CD8-positive, alpha-beta memory T cell (primary cell): ENCODE data around the gene SPINK5. TPM values are rescaled to one million over a fixed set of nuclear protein-coding genes. Genes with fewer than 3 reads are reported as not detected.

Source experiments
- CTCF ChIA-PET: fragments of 350-600 bp; sonication (Branson Sonifier 250); formaldehyde crosslinking; loops from one replicate; lab custom pipeline; 2021; ENCODE audit warnings: antibody characterized with exemption; lab: Charles Lee
- POLR2A ChIA-PET: fragments of 350-600 bp; sonication (Branson Sonifier 250); formaldehyde crosslinking; loops from one replicate; lab custom pipeline; 2021; ENCODE audit warnings: antibody characterized with exemption; lab: Charles Lee
- DNase-seq, 5 donors: peaks; one replicate each; pipeline versions ENCODE4 v3.0.0 to v3.0.0-alpha.2; 2020 to 2022; ENCODE audit warnings: mixed read lengths in 1 of 5
- H3K27ac ChIP-seq: one replicate; pipeline ENCODE4 v1.7.0; 2013; ENCODE audit warnings: low read depth, mild to moderate bottlenecking, low read length, moderate library complexity
- H3K27me3 ChIP-seq: 2 replicates; pipeline ENCODE4 v1.7.0; 2013; ENCODE audit warnings: low read length, mild to moderate bottlenecking; ENCODE audit not compliant: insufficient read depth, poor library complexity, severe bottlenecking
- H3K36me3 ChIP-seq: 2 replicates; pipeline ENCODE4 v1.7.0; 2013; ENCODE audit warnings: mild to moderate bottlenecking, low read length, moderate library complexity; ENCODE audit not compliant: insufficient read depth
- H3K4me1 ChIP-seq: 2 replicates; pipeline ENCODE4 v1.7.0; 2013; ENCODE audit warnings: mild to moderate bottlenecking, low read length, moderate library complexity; ENCODE audit not compliant: insufficient read depth
- H3K4me3 ChIP-seq: 2 replicates; pipeline ENCODE4 v1.7.0; 2013; ENCODE audit warnings: mild to moderate bottlenecking, low read length
- H3K9me3 ChIP-seq: 2 replicates; pipeline ENCODE4 v1.7.0; 2013; ENCODE audit warnings: mild to moderate bottlenecking, low read length
- H3K27ac Mint-ChIP-seq, 8 donors: one replicate each; pipeline ENCODE4 v1.8.0; 2020 to 2021; ENCODE audit warnings: mixed read lengths in 8 of 8, mild to moderate bottlenecking in 6 of 8, inconsistent platforms in 3 of 8, moderate library complexity in 3 of 8
- H3K27me3 Mint-ChIP-seq, 2 donors: one replicate each; pipeline ENCODE4 v1.8.0; 2020 to 2021; ENCODE audit warnings: mixed read lengths in 2 of 2, mild to moderate bottlenecking in 1 of 2, moderate library complexity in 1 of 2
- H3K36me3 Mint-ChIP-seq, 3 donors: one replicate each; pipeline ENCODE4 v1.8.0; 2020 to 2021; ENCODE audit warnings: mixed read lengths in 3 of 3, inconsistent platforms in 1 of 3, mild to moderate bottlenecking in 1 of 3
- H3K4me1 Mint-ChIP-seq, 3 donors: one replicate each; pipeline ENCODE4 v1.8.0; 2020 to 2021; ENCODE audit warnings: mixed read lengths in 3 of 3, inconsistent platforms in 1 of 3, mild to moderate bottlenecking in 1 of 3
- H3K4me3 Mint-ChIP-seq, 7 donors: one replicate each; pipeline ENCODE4 v1.8.0; 2020 to 2021; ENCODE audit warnings: mixed read lengths in 7 of 7, mild to moderate bottlenecking in 6 of 7, moderate library complexity in 4 of 7, inconsistent platforms in 2 of 7
- H3K9me3 Mint-ChIP-seq, 5 donors: one replicate each; pipeline ENCODE4 v1.8.0; 2020 to 2022; ENCODE audit warnings: mixed read lengths in 5 of 5, mild to moderate bottlenecking in 3 of 5, moderate library complexity in 2 of 5, inconsistent platforms in 1 of 5
- polyA plus RNA-seq: library from polyadenylated mRNA; unstranded; fragments of 300-500 nt; fragmentation: Illumina TruSeq; gene quantifications from one replicate; pipeline ENCODE4 v1.2.3, GENCODE V29; 2021
- total RNA-seq, 2 experiments: library from RNA; stranded (reverse); gene quantifications; one replicate each; pipeline ENCODE4 v1.2.3, GENCODE V29; 2021

The SPINK5 gene
- total and polyA plus RNA-seq, 3 experiments from 2014 or later: not detected

DNA sequence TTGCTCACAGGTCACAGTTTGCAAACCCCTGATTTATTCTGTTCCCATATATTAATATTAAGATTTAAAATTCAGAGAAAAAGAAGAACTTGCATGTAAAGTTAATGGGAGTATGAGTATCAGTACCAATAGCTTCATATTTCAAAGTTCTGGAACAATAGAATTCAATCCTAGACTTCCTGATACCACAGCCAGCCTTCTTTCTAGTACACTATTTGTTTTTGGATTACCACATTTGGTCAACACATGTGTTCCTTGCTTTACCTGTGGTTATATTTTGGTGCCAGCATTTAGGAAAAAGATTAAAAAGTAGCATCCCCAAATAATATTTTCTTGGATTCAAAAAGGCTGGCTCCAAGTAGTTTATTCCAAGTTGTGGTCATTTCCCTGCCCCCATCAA lies 49.5 kb downstream of the SPINK5 start:
- CTCF ChIA-PET: no interaction called here
- no peaks in the 10 kb centered on the region for H3K9me3 Mint-ChIP-seq

DNA sequence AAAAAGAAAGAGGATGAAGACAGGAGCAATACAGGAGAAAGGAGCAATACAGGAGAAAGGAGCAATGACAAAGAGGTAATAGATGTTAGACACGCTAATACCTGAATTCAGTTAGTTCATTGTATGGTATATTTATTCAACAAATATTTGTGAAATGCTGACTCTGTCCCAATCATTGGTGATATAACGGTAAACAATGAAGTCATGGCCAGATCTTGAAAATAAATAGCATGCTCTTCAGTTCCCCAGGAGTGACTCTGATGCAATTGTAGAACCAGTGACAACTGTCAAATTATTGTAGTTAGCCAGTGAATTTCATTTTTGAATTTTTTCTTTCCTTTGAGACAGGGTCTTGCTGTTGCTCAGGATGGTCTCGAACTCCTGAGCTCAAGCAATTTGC lies 56.5 kb downstream of the SPINK5 start:
- Mint-ChIP-seq H3K4me1 (no peaks in the 10 kb centered on the region), H3K27me3 (peaks cover 0 to 5% of the 10 kb centered on the region in 2 donors), H3K36me3 (no peaks in the 10 kb centered on the region), H3K9me3 (no peaks in the 10 kb centered on the region), H3K4me3 (no peak overlapping the region), H3K27ac (no peak overlapping the region)
- no peaks in the 10 kb centered on the region for H3K36me3 ChIP-seq
- CTCF ChIA-PET: no interaction called here
- H3K9me3 ChIP-seq: no peaks in the 10 kb centered on the region
- POLR2A ChIA-PET: no interaction called here
- no peak overlapping the region for H3K4me3 ChIP-seq
- no peak overlapping the region for H3K27ac ChIP-seq
- peaks cover 4% of the 10 kb centered on the region for H3K27me3 ChIP-seq
- no peaks in the 10 kb centered on the region for H3K4me1 ChIP-seq
- DNase-seq: no peak

More for the DNA sequence above, 49.5 kb downstream of the SPINK5 start:
- H3K4me3 Mint-ChIP-seq: no peak overlapping the region
- H3K36me3 Mint-ChIP-seq: peaks cover 0 to 2% (median 0%) of the 10 kb centered on the region in 3 donors
- H3K27me3 Mint-ChIP-seq: peaks cover 0 to 3% of the 10 kb centered on the region in 2 donors
- POLR2A ChIA-PET: no interaction called here
- no peak for DNase-seq
- no peak overlapping the region for H3K27ac ChIP-seq
- no peaks in the 10 kb centered on the region for H3K4me1 ChIP-seq
- H3K27ac Mint-ChIP-seq: no peak overlapping the region
- H3K4me1 Mint-ChIP-seq: no peaks in the 10 kb centered on the region
- no peaks in the 10 kb centered on the region for H3K36me3 ChIP-seq
- H3K4me3 ChIP-seq: no peak overlapping the region
- no peaks in the 10 kb centered on the region for H3K27me3 ChIP-seq
- H3K9me3 ChIP-seq: no peaks in the 10 kb centered on the region

DNA sequence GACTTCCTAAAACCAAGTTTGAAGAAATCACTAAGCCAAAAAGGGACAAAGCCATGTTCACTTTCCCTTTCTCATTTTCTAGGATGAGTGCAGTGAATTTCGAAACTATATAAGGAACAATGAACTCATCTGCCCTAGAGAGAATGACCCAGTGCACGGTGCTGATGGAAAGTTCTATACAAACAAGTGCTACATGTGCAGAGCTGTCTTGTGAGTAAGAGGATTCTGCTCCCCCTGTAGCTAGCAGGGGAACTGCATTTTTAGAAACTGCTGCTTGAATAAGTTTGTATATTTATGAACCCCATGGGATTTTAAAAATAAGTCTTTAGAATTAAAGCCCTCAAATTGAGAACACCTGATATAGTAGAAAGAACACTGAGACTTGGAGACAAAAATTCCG lies 61.9 kb downstream of the SPINK5 start:
- ChIA-PET POLR2A (no interaction called here), CTCF (no interaction called here)
- H3K27me3 ChIP-seq: peaks cover 4% of the 10 kb centered on the region
- H3K27me3 Mint-ChIP-seq: no peaks in the 10 kb centered on the region
- H3K4me3 ChIP-seq: no peak overlapping the region
- H3K4me1 ChIP-seq: no peaks in the 10 kb centered on the region
- no peaks in the 10 kb centered on the region for H3K36me3 Mint-ChIP-seq
- no peak overlapping the region for H3K27ac ChIP-seq
- DNase-seq: no peak
- H3K9me3 ChIP-seq: no peaks in the 10 kb centered on the region
- H3K4me1 Mint-ChIP-seq: no peaks in the 10 kb centered on the region
- H3K4me3 Mint-ChIP-seq: no peak overlapping the region
- H3K36me3 ChIP-seq: no peaks in the 10 kb centered on the region
- H3K27ac Mint-ChIP-seq: no peak overlapping the region
- no peaks in the 10 kb centered on the region for H3K9me3 Mint-ChIP-seq

DNA sequence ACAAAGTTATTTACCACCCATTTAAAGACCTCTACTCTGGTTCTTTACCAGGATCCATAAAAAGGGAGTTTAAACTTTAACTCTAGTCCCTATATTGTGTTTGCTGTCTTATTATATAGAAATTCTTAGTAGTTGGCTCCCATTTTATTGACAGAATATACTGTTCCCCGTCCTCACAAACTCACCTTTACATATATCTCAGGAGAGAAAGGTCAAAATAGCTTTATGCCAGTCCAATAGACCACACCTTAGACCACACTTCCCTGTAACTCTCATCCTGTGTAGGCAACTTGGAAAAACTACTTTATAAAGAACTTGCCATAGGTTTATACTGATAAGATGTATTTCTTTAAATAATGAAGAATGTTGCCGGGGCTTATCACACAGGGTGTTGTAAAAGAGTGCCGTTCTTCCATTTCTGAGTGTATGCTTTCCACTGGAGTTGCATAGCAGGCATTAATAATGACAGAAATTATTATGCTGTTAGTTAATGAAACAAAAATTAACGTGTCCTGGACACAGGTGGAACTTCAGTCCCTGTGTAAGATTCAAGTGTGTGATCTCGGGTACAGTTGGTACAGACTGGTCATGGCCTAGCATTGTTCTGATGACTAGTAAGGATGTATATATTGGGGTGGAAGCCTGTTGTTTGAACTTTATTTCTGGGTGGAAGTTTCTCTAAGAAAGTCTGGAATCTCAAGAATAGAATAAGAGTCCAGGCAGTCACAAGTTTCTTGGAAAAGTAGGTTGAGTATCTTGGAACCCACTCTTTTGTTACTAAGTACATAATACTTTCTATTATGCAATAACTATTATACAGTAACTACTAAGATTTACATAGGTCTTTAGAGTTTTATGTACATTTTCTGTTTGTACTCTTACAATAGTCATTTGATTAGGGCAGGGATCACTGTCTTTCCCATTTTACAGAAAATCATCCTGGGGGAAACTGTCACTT lies 71.6 kb downstream of the SPINK5 start:
- no peaks in the 10 kb centered on the region for H3K4me1 Mint-ChIP-seq
- H3K4me3 ChIP-seq: no peak overlapping the region
- H3K27me3 ChIP-seq: no peaks in the 10 kb centered on the region
- H3K4me3 Mint-ChIP-seq: no peak overlapping the region
- no peaks in the 10 kb centered on the region for H3K4me1 ChIP-seq
- H3K36me3 Mint-ChIP-seq: no peaks in the 10 kb centered on the region
- DNase-seq: no peak
- H3K9me3 Mint-ChIP-seq: no peaks in the 10 kb centered on the region
- H3K36me3 ChIP-seq: no peaks in the 10 kb centered on the region
- no peaks in the 10 kb centered on the region for H3K9me3 ChIP-seq
- POLR2A ChIA-PET: no interaction called here
- H3K27ac ChIP-seq: no peak overlapping the region
- CTCF ChIA-PET: no interaction called here
- no peak overlapping the region for H3K27ac Mint-ChIP-seq
- H3K27me3 Mint-ChIP-seq: peaks cover 1 to 26% of the 10 kb centered on the region in 2 donors

DNA sequence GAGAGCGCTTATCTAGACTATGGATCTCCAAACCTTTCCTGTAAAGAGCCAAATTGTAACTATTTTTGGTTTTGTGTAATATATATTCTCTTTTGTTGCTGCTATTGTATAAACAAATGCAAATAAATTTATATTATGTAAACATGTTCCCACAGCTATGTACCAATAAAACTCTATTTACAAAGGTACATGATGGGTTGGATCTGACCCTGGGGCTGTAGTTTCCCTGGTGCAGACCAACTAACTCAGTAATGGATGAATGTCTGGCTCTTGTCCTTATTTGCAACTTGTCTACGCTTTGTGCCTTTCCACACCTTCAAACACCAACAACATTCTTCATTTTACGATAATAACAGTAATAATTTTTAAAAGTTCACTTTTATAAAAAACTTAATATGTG lies 77.1 kb downstream of the SPINK5 start:
- no peak for DNase-seq
- H3K27me3 Mint-ChIP-seq: peaks cover 1 to 17% of the 10 kb centered on the region in 2 donors
- H3K36me3 Mint-ChIP-seq: no peaks in the 10 kb centered on the region
- Histone ChIP-seq H3K27me3 (no peaks in the 10 kb centered on the region), H3K4me1 (no peaks in the 10 kb centered on the region), H3K9me3 (no peaks in the 10 kb centered on the region), H3K27ac (no peak overlapping the region), H3K36me3 (no peaks in the 10 kb centered on the region), H3K4me3 (no peak overlapping the region)
- CTCF ChIA-PET: no interaction called here
- H3K4me3 Mint-ChIP-seq: no peak overlapping the region
- POLR2A ChIA-PET: no interaction called here
- H3K4me1 Mint-ChIP-seq: no peaks in the 10 kb centered on the region
- no peak overlapping the region for H3K27ac Mint-ChIP-seq
- peaks cover 0 to 3% (median 3%) of the 10 kb centered on the region in 5 donors for H3K9me3 Mint-ChIP-seq

DNA sequence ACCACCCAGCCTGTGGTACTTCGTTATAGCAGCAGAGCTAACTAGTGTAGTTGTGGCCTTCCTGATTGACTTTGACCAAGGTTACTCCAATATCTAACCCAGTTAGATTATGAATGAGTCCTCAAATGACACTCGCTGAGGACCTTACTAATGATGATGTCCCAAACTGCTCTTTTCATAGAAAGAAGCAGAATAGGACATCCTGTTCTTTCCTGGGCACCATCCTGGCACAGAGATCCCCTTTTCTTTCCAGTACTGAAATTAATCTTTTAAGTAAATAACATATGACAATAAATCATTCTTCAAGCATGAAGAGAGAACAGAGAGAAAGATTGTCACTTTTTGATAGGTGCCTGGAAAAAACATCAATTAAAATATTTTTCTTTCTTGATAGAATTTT lies 77.9 kb downstream of the SPINK5 start:
- no peaks in the 10 kb centered on the region for H3K4me1 Mint-ChIP-seq
- H3K27ac Mint-ChIP-seq: no peak overlapping the region
- no peak for DNase-seq
- ChIA-PET POLR2A (no interaction called here), CTCF (no interaction called here)
- H3K4me3 Mint-ChIP-seq: no peak overlapping the region
- H3K9me3 ChIP-seq: no peaks in the 10 kb centered on the region
- no peaks in the 10 kb centered on the region for H3K36me3 ChIP-seq
- no peaks in the 10 kb centered on the region for H3K27me3 ChIP-seq
- H3K36me3 Mint-ChIP-seq: no peaks in the 10 kb centered on the region
- peaks cover 0 to 3% (median 3%) of the 10 kb centered on the region in 5 donors for H3K9me3 Mint-ChIP-seq
- no peak overlapping the region for H3K4me3 ChIP-seq
- H3K4me1 ChIP-seq: no peaks in the 10 kb centered on the region
- H3K27me3 Mint-ChIP-seq: peaks cover 1 to 21% of the 10 kb centered on the region in 2 donors
- H3K27ac ChIP-seq: no peak overlapping the region

DNA sequence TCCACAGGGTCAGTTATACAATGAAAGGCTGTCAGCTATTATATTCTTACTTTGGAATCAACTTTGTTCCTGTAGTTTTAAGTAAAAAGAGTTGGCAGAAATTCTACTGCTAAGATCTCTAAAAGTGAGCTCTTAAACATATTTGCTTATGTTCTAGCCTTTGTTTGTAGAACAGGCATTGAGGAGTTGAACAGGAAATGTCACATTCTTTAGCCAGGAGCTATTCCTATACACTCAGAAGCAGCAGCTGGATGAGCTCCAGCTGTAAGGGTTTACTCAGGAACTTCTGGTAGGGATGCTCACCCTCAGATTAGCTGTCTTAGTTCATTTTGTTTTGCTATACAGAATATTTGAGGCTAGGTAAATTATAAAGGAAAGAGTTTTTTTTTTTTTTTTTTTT lies 82.1 kb downstream of the SPINK5 start:
- no peaks in the 10 kb centered on the region for H3K36me3 ChIP-seq
- no peaks in the 10 kb centered on the region for H3K36me3 Mint-ChIP-seq
- H3K4me3 ChIP-seq: no peak overlapping the region
- no peak overlapping the region for H3K4me3 Mint-ChIP-seq
- ChIA-PET POLR2A (no interaction called here), CTCF (no interaction called here)
- H3K4me1 Mint-ChIP-seq: no peaks in the 10 kb centered on the region
- H3K27me3 ChIP-seq: no peaks in the 10 kb centered on the region
- H3K4me1 ChIP-seq: no peaks in the 10 kb centered on the region
- H3K27ac ChIP-seq: no peak overlapping the region
- H3K9me3 Mint-ChIP-seq: peaks cover 0 to 3% (median 3%) of the 10 kb centered on the region in 5 donors
- no peaks in the 10 kb centered on the region for H3K9me3 ChIP-seq
- H3K27ac Mint-ChIP-seq: no peak overlapping the region
- DNase-seq: no peak
- peaks cover 0 to 8% of the 10 kb centered on the region in 2 donors for H3K27me3 Mint-ChIP-seq

DNA sequence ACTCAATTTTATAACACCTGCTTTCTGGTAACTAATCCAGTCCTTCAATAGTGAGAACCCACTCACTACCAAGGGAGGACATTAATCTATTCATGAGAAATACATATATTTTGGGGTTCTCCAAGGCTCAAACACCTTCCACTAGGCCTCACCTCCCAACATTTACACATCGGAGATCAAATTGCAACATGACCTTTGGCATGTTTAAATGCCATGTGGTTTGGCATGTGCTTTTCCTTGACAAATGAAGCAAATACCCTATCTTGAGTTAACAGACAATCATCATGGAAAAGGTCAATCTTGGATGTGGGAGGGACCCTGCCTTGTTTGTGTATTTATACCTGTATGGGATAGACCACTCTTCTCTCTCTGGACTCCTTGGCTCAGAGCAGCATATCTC lies 82.7 kb downstream of the SPINK5 start:
- CTCF ChIA-PET: no interaction called here
- H3K4me1 Mint-ChIP-seq: no peaks in the 10 kb centered on the region
- no peaks in the 10 kb centered on the region for H3K36me3 Mint-ChIP-seq
- no peak overlapping the region for H3K4me3 Mint-ChIP-seq
- DNase-seq: no peak
- peaks cover 0 to 3% (median 3%) of the 10 kb centered on the region in 5 donors for H3K9me3 Mint-ChIP-seq
- H3K27me3 Mint-ChIP-seq: peaks cover 0 to 8% of the 10 kb centered on the region in 2 donors
- Histone ChIP-seq H3K27ac (no peak overlapping the region), H3K9me3 (no peaks in the 10 kb centered on the region), H3K36me3 (no peaks in the 10 kb centered on the region), H3K4me1 (no peaks in the 10 kb centered on the region), H3K4me3 (no peak overlapping the region), H3K27me3 (no peaks in the 10 kb centered on the region)
- POLR2A ChIA-PET: no interaction called here
- H3K27ac Mint-ChIP-seq: no peak overlapping the region
